SKM-1 treated with dmso at 0.1 percent for 144 hours (cell line): ENCODE data around the gene TBC1D3E.
"Not testable (repeated sequence)": the region's sequence is repeated elsewhere in the genome, so short reads cannot be mapped to it uniquely, and the experiment has no call there.

Source experiments
- DNase-seq: peaks from one replicate; lab custom pipeline; 2025; ENCODE audit not compliant: unreplicated experiment; lab: John Stamatoyannopoulos, UW

The TBC1D3E gene

DNA sequence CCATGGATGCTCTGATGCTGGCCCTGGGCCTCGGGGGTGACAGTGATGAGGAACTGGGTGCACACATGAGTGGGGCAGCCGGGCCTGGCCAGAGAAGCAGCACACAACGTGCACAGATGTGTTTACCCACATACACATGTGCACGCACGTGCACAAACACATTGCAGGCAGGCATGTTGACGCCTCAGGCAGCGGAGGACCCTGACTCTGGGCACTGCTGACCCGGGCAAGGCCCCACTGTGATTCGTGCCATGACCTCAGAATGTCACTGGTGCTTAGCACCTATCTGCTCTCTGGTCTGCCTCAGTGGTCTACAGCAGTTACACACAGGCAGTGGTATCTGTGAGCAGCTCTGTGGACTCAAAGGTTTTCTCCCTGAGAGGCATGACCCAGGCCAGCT is at the start of gene TBC1D3E:
Gene TBC1D3E (plus strand): TSS at position 301 of the 400 bp plus-strand sequence. CDS start 1,545 bp downstream, outside the sequence.
- DNase-seq, result not testable (repeated sequence)

DNA sequence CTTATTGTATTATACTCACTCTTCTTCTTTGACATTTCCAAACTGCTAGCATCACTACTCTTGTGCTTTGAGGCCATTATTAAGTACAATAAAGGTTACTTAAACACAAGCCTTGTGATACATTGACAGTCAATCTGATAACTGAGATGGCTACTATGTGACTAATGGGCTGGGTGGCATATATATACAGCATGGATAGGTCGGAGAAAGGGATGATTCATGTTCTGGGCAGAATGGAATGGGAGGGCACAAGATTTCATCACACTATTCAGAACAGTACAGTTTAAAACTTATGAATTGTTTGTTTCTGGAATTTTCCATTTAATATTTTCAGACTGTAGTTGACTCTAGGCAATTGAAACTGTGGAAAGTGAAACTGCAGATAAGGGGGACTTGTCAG is 40.4 kb upstream of the TBC1D3E start:
- DNase-seq, result not testable (repeated sequence)

DNA sequence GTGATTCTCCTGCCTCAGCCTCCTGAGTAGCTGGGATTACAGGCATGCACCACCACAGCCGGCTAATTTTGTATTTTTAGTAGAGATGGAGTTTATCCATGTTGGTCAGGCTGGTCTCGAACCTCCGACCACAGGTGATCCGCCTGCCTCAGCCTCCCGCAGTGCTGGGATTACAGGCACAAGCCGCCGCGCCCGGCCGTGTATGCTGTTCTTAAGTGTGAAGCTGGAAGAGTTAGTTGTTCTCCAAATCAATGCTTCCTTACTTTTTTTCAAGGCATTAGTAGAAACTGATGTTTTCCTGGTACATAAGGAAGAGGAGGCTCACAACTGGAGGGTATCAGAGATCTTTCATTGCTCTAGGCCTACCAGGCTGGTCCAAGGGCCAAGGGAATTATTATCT is 39.6 kb upstream of the TBC1D3E start:
- DNase-seq, result not testable (repeated sequence)

DNA sequence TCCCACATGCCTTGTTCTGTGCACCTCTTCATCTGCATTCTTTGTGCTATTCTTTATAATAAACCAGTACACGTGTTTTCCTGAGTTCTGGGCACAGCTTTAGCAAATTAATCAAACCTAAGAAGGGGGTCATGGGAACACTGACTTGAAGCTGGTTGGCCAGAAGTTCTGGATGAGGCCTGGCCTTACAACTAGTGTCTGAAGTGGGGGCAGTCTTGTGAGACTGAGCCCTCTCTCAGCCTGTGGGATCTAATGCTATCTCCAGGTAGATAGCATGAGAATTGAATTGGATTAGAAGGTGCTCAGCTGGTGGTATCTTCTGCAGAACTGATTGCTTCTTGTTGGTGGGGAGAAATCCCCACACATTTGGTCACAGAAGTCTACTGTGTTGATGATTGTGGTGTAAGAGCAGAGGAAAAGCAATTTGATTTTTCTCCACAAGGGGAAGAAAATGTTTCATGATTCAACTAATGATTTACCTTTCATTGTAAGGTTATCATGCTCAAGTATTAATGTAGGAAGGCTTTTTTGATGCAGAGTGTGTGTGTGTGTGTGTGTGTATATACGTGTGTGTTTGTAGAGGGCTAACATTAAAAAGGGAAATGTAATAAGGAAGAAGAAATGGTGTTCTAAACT is 33.6 kb upstream of the TBC1D3E start:
- DNase-seq, result not testable (repeated sequence)

DNA sequence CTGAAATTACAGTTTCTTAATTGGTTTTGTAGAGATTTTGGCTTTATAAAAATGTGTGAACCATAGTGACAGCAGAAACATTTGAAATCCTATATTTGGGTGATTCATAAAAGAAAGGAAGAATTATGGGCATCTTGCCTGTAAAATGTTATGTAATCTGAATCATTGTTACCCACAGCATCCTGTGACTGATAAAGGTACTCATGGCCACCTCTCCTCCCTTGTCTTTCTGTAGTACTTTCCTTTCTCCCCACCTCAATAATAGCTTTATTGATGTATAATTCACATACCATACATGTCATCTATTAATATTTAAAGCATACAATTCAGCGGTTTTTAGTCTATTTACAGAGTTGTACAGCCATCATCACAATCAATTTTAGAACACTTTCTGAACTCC is 28.5 kb upstream of the TBC1D3E start:
- not testable (repeated sequence) for DNase-seq

DNA sequence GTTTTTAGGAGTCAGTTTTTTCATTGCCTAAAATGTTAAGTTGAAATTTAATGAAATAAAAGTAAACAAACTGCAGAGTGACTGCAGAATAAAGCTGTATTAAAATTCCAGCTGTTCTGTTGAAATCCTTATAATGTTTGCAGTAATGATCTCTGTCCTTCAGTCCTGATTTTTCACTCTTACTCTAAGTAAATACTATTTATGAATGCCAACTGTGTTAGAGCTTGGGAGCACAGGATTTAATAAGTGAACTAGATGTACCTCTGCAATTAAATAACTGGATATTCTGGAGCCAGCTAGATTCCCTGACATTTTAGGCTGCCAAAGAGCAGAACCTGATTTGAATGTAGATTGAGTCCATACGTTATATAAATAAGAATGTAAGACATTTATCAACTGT is 7.9 kb upstream of the TBC1D3E start:
- not testable (repeated sequence) for DNase-seq

DNA sequence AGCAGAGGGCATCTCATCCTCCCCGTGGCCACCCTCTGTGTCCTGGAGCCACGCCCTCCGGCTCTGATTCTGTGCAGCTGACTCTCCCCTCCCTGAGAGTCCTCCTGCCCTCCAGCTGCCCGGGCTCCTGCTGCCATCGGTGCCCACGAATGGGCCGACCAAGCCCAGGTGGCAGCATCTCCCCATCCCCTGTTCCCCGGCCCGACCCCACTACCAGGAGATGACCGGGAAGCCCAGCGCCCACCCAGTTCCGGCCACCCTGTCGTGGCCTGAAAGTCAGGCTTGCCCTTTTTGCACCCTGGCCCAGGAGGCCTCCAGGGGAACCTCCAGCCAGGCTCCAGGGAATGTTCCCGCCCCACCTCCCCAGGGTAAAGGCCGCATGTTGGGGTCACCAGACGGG is 7.1 kb downstream of the TBC1D3E start:
- DNase-seq, result not testable (repeated sequence)
